ENCODE results near the gene H2AZ2.
"Not testable (repeated sequence)": the region's sequence is repeated elsewhere in the genome, so short reads cannot be mapped to it uniquely, and the experiment has no call there.

Gene H2AZ2

DNA sequence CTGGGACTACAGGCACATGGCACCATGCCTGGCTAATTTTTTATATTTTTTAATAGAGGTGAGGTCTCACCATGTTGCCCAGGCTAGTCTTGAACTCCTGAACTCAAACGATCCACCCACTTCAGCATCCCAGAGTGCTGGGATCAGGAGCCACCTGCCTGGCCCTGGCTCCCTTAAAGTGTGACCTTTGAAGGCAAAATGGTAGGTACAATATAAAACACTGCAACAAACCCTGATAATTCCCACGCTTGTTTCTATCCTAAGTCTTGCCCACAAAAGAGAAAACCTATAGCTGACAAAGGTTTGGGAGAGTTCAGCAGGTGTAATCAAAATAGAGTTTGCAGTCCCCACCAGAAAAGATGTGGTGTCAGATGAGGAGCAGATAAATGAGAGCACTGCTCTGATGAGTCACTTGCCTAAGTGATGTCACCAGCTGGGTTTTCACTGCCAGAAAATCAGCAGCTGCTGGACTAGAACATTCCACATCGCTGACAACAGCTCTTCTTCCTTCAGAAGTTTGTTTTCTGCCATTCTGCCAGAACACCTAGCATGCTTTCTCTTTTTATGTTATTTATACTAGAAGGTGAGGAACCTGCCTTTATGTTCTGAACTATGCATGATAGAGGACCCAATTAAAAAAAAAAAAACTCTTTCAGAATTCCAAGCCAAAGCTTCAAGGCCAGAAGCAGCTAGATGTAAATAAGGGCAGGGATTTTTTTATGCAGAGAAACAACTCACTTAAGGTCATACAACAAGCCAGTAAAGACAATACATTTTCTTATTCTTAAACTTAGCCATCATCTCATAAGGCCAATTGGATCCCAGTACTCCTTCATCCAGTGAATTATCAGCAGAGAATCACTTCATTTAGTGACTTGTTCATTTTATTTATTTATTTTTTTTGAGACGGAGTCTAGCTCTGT is 19.4 kb upstream of the H2AZ2 start:
- no peak for DNase-seq (ENCODE audit: low spot score)

DNA sequence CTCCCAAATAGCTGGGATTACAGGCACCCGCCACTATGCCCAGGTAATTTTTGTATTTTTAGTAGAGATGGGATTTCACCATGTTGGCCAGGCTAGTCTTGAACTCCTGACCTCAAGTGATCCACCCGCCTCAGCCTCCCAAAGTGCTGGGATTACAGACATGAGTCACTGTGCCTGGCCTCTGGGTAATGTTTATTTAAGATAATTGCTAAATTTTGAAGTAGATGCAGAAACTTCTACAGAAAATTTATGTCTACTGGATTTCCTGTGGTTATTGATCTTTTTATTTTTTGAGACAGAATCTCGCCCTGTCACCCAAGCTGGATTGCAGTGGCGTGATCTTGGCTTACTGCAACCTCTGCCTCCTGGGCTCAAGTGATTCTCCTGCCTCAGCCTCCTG is 14.1 kb upstream of the H2AZ2 start:
- DNase-seq (ENCODE audit: low spot score) = not testable (repeated sequence)

More for the DNA sequence above, 19.4 kb upstream of the H2AZ2 start:
- TF ChIP-seq, protein P1, sequence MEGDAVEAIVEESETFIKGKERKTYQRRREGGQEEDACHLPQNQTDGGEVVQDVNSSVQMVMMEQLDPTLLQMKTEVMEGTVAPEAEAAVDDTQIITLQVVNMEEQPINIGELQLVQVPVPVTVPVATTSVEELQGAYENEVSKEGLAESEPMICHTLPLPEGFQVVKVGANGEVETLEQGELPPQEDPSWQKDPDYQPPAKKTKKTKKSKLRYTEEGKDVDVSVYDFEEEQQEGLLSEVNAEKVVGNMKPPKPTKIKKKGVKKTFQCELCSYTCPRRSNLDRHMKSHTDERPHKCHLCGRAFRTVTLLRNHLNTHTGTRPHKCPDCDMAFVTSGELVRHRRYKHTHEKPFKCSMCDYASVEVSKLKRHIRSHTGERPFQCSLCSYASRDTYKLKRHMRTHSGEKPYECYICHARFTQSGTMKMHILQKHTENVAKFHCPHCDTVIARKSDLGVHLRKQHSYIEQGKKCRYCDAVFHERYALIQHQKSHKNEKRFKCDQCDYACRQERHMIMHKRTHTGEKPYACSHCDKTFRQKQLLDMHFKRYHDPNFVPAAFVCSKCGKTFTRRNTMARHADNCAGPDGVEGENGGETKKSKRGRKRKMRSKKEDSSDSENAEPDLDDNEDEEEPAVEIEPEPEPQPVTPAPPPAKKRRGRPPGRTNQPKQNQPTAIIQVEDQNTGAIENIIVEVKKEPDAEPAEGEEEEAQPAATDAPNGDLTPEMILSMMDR (IDR thresholded peaks at IDR 0.05; ENCODE audit: extremely low read depth, missing control alignments) = no peak

DNA sequence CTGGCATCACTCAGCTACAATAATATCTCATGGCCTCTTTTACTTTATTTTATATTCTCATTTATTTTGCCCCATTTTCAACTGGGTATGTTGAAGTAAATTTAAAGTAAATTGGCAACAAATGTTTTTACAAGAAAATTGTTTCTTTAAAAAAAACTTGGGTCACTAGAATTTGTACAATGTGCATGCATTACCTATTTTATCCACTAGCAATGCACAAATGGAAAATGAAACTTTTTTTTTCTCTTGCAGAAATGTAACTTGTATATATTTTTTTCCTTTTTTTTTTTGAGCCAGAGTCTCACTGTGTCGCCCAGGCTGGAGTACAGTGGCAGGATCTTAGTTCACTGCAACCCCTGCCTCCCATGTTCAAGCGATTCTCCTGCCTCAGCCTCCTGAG is 10.3 kb upstream of the H2AZ2 start:
- no peak for DNase-seq (ENCODE audit: low spot score)
- TF ChIP-seq, protein P1 (IDR thresholded peaks at IDR 0.05; ENCODE audit: extremely low read depth, missing control alignments) = no peak

DNA sequence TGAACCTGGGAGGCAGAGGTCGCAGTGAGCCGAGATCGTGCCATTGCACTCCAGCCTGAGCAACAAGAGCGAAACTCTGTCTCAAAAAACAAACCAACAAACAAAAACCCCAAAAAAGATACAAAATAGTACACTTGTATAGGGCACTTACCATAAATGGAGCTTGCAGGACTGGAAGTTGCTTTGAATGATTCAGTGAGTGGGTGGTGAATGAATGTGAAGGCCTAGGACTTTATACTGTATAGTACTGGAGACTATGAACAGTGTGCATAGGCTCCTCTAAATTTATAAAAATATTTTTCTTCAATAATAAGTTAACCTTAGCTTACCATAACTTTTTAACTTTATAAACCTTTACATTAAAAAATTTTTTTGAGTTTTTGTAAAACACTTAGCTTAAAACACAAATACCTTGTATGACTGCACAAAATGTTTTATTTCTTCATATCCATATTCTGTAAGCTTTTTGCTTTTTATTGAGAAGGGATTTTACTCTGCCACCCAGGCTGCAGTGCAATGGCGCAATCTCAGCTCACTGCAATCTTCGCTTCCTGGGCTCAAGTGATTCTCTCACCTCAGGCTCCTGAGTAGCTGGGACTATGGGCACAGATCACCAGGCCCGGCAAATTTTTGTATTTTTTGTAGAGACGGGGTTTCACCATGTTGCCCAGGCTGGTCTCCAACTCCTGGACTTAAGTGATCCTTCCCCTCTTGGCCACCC is 6.9 kb upstream of the H2AZ2 start:
- DNase-seq (ENCODE audit: low spot score) = no peak
- TF ChIP-seq, protein P1 (IDR thresholded peaks at IDR 0.05; ENCODE audit: extremely low read depth, missing control alignments) = no peak

DNA sequence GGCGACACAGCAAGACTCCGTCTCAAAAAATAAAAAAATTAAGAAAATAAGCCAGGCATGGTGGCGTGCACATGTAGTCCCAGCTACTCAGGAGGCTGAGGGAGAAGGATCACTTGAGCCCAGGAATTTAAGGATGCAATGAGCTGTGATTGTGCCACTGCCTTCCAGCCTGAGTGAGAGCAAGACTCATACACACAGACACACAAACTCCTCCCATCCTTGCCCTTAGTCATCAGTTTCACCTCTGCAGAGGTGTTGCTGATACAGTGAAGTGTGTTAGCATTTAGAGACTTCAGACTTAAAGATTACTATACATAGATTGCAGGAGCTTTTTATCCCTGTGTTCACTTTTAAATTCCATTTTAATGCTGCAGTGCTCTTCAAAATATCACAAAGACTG is 5.5 kb upstream of the H2AZ2 start:
- DNase-seq (ENCODE audit: low spot score) = no peak
- TF ChIP-seq, protein P1 (IDR thresholded peaks at IDR 0.05; ENCODE audit: extremely low read depth, missing control alignments) = no peak

DNA sequence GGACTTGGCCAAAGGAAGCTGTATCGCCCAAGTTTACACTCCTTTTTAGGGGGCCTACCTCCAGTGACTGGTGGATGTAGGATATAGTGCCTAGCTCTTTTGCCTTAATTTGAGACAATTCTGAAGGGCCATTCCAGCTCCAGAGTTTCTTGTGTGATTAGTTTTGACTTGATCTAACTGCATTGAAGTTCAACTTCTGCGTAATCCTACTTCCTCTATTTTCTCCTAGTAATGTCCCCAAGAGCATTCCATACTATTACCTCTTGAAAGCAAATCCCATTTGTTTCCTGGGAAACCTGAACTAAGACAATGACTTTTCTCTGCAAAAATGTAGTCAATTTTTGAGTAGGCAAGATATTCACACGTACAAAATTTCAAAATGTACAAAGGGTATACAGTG is 4.7 kb upstream of the H2AZ2 start:
- TF ChIP-seq, protein P1 (IDR thresholded peaks at IDR 0.05; ENCODE audit: extremely low read depth, missing control alignments) = no peak
- DNase-seq (ENCODE audit: low spot score) = no peak

DNA sequence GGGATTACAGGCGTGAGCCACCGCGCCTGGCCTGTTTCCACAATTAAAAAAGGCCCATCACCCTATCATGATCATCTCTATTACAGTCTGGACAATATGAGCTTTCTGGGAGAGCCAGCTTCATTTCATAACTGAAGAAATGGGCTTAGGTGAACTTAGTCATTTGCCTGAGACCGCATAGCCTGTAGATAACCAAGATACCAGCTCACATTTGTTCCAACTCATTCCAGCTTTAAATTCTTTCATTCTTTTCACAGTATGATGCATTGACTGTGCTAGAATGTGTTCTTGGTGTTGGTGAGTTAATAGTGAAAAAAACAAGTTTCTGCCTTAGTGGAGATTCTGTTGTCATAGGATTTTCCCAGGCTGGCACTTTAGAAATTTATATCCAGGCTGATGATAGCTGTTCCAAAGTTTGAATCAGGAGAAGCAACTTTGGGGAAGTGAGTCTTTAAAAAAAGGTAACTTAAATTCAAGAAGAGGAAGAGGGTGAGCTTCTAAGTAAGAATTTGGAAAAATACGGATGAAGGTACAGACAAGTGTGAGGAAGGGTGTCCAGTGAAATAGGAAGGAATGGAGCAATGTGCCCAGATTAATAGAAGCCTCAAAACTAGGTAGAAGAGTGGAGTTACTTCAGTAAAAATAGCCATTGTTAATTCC is 2.1 kb upstream of the H2AZ2 start:
- TF ChIP-seq, protein P1 (IDR thresholded peaks at IDR 0.05; ENCODE audit: extremely low read depth, missing control alignments) = no peak
- no peak for DNase-seq (ENCODE audit: low spot score)

All from GM20000 (cell line).